ENCODE measurements around the gene PARP4.
"Not testable (repeated sequence)": the region's sequence is repeated elsewhere in the genome, so short reads cannot be mapped to it uniquely, and the experiment has no call there.

The PARP4 gene

DNA sequence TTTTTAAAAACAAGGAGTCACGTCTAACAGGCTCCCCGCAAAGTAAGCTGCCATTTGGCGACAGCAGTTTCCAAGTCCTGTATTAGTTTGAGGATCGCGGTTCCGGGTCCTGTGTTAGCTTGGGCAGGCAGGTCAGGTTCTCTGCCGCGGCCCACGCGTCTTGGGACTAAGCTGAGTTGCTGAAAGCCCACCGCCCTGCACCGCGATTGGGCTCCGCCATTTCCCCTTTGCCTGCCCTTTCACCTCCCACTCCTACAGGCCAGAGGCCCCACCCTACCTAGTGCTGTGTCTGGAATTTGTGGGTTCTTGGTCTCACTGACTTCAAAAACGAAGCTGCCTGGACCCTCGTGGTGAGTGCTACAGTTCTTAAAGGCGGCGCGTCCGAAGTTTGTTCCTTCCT, 6.8 kb downstream of the PARP4 start:
- no peak overlapping the region for H3K27ac Mint-ChIP-seq
- DNase-seq: no peak
- no peak overlapping the region for H3K4me3 Mint-ChIP-seq
- TF ChIP-seq, protein P1, sequence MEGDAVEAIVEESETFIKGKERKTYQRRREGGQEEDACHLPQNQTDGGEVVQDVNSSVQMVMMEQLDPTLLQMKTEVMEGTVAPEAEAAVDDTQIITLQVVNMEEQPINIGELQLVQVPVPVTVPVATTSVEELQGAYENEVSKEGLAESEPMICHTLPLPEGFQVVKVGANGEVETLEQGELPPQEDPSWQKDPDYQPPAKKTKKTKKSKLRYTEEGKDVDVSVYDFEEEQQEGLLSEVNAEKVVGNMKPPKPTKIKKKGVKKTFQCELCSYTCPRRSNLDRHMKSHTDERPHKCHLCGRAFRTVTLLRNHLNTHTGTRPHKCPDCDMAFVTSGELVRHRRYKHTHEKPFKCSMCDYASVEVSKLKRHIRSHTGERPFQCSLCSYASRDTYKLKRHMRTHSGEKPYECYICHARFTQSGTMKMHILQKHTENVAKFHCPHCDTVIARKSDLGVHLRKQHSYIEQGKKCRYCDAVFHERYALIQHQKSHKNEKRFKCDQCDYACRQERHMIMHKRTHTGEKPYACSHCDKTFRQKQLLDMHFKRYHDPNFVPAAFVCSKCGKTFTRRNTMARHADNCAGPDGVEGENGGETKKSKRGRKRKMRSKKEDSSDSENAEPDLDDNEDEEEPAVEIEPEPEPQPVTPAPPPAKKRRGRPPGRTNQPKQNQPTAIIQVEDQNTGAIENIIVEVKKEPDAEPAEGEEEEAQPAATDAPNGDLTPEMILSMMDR (IDR thresholded peaks at IDR 0.05): no peak
- H3K36me3 Mint-ChIP-seq (ENCODE audit: low read depth): peaks cover 54% of the 10 kb centered on the region
- peaks cover 11% of the 10 kb centered on the region for H3K4me1 Mint-ChIP-seq
- peaks cover 7% of the 10 kb centered on the region for H3K9me3 Mint-ChIP-seq
- no peaks in the 10 kb centered on the region for H3K27me3 Mint-ChIP-seq (ENCODE audit: low read depth, poor library complexity)

DNA sequence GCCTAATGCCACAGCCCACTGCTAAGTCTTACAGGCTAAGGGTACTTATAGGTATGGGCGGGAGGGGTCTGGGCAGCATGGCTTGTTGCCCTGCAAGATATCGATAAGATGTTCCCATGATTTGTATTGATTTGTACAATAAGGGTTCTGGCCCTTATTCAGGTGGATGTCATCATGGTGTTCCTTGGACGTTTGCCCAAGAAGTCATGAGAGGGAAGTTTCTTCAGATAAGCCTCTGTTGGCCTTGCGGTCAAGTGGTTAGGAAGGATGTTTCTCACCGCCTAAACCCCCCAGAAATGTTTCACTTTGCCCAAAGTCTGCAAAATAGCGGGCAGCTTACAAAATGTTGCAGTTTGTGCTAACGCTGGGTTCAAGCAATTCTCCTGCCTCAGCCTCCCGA, 7.3 kb downstream of the PARP4 start:
- Mint-ChIP-seq H3K27ac (no peak overlapping the region), H3K27me3 (ENCODE audit: low read depth, poor library complexity) (no peaks in the 10 kb centered on the region), H3K9me3 (peaks cover 7% of the 10 kb centered on the region), H3K36me3 (ENCODE audit: low read depth) (peaks cover 54% of the 10 kb centered on the region), H3K4me3 (no peak overlapping the region), H3K4me1 (peaks cover 11% of the 10 kb centered on the region)
- TF ChIP-seq, protein P1 (IDR thresholded peaks at IDR 0.05): no peak
- no peak for DNase-seq

DNA sequence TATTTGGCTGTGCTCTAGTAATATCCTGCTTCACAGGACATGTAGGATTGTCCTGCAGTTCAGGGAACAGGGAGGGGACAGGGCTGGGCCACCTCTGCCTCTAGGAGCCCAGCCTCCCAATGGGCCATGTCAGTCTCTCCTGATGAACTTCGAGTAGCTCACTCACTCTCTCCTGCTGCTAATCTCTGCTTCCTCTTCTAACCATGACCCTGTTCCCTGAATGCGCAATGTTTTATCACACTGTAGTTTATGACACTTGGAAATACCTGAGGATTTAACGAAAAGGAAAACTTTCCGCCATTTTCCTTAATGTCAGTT, 9.2 kb downstream of the PARP4 start:
- H3K9me3 Mint-ChIP-seq: peaks cover 7% of the 10 kb centered on the region

DNA sequence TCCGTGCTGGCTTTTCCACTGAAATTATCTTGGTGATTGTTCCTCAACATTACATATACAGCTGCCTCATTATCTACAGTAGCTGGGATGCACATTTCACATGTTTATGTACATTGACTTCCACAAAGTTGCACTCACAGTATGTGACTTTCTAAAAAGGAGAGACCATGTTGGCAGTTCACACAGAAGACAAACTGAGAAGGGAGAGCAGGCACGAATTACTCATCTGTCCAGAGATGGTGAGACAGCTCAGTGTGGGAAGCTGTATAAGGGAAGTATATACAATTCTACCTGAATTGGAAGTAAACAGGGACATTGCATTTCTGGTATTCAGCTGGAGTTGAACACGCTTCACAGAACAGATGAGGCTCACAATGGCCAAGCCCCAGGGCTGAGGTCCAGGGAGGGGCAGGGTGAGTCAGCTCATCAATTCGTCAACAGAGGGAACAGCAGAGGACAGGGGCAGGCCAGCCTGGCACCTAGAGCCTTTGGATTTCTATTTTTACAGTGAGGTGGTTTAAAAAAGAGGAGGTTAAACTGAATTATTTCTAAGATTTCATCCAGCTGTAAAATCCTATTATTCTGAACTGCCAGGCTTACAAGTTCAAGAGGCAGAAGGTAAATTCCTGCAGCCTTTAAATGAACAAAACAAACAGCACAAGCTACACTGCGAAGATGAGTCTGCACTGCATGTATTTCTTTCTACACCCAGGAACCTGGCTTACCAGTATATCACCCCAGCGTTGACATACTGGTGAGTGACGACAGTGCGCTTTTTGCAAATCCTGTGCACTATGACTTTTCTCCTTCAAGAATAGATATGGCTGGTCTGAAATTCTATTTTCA, 9.8 kb downstream of the PARP4 start:
- no peak for DNase-seq
- peaks cover 5% of the 10 kb centered on the region for H3K9me3 Mint-ChIP-seq
- no peak overlapping the region for H3K4me3 Mint-ChIP-seq

More for the DNA sequence above, 9.2 kb downstream of the PARP4 start:
- DNase-seq: no peak
- TF ChIP-seq, protein P1 (IDR thresholded peaks at IDR 0.05): no peak
- Mint-ChIP-seq H3K4me1 (peaks cover 11% of the 10 kb centered on the region), H3K4me3 (no peak overlapping the region), H3K27ac (peak overlapping the region; percentile 5), H3K27me3 (ENCODE audit: low read depth, poor library complexity) (no peaks in the 10 kb centered on the region), H3K36me3 (ENCODE audit: low read depth) (peaks cover 46% of the 10 kb centered on the region)

DNA sequence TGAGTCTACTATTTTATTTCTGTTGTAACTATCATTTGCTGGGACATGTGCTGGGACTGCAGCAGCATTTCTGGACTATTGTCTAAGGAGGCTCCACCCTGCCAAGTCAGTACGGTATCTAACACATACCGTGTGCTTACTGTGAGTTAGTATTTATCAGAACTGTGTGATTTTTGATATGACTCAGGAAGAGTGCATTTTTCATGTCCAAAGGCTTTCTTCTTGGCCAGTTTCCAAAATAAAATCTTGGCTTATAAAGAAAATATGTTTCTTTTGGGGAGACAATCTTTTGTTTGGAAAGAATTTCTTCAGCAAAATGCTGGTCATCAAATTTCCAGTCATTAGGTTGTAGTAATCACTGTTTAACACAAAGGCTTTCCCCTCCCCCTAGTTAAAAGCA, 11.6 kb downstream of the PARP4 start:
- Mint-ChIP-seq H3K36me3 (ENCODE audit: low read depth) (peaks cover 41% of the 10 kb centered on the region), H3K27me3 (ENCODE audit: low read depth, poor library complexity) (no peaks in the 10 kb centered on the region), H3K4me1 (peaks cover 11% of the 10 kb centered on the region), H3K27ac (no peak overlapping the region), H3K9me3 (no peaks in the 10 kb centered on the region), H3K4me3 (no peak overlapping the region)
- DNase-seq: no peak
- TF ChIP-seq, protein P1 (IDR thresholded peaks at IDR 0.05): no peak

More for the DNA sequence above, 9.8 kb downstream of the PARP4 start:
- no peaks in the 10 kb centered on the region for H3K27me3 Mint-ChIP-seq (ENCODE audit: low read depth, poor library complexity)
- peak overlapping the region; percentile 21 for H3K27ac Mint-ChIP-seq
- H3K36me3 Mint-ChIP-seq (ENCODE audit: low read depth): peaks cover 42% of the 10 kb centered on the region
- TF ChIP-seq, protein P1 (IDR thresholded peaks at IDR 0.05): no peak
- peaks cover 11% of the 10 kb centered on the region for H3K4me1 Mint-ChIP-seq

DNA sequence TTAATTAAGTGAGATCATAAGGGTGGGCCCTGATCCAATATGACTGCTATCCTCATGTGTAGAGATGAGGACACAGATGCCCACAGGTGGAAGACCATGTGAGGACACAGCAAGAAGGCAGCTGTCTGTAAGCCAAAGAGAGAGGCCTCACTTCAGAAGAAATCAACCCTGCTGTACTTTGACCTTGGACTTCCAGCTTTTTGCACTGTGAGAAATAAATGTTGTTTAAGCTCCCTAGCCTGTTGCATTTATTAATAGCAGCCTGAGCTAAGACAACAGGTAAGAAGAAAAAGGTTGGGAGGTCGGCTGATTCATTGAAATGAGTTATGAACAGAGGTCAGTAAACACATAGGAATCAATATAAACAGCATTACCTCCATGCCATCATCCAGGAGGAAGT, 14.8 kb downstream of the PARP4 start:
- no peak overlapping the region for H3K4me3 Mint-ChIP-seq
- H3K27ac Mint-ChIP-seq: no peak overlapping the region
- TF ChIP-seq, protein P1 (IDR thresholded peaks at IDR 0.05): no peak
- no peaks in the 10 kb centered on the region for H3K9me3 Mint-ChIP-seq
- DNase-seq: no peak
- H3K4me1 Mint-ChIP-seq: peaks cover 4% of the 10 kb centered on the region
- H3K27me3 Mint-ChIP-seq (ENCODE audit: low read depth, poor library complexity): no peaks in the 10 kb centered on the region
- peaks cover 53% of the 10 kb centered on the region for H3K36me3 Mint-ChIP-seq (ENCODE audit: low read depth)

DNA sequence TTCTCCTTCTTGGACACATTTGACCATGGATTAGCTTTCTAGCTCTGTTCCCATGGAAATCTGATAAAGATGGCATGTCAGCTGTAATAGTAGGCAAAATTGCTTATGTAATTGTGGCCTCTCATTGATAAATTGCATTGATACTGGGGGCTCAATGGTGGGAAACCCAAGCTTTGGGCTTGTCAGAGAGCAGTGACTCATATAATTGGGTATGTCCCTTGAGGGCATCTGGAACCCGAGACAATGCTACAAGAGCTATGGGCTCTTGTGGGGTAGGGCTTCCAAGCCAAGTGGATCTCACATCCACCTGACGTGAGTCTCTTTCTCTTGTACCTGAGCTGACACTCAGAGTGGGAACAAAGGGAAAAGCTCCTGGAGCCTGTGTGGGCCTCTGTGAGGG, 16.3 kb downstream of the PARP4 start:
- H3K27ac Mint-ChIP-seq; H3K4me1 Mint-ChIP-seq; H3K27me3 Mint-ChIP-seq (ENCODE audit: low read depth, poor library complexity); H3K9me3 Mint-ChIP-seq; H3K4me3 Mint-ChIP-seq; DNase-seq: not testable (repeated sequence)
- peaks cover 53% of the 10 kb centered on the region for H3K36me3 Mint-ChIP-seq (ENCODE audit: low read depth)
